HTR-8/SVneo (cell line): ENCODE results near the gene ALG12.

Source experiments
- DNase-seq: peaks from one replicate; pipeline ENCODE4 v3.0.0; 2011; ENCODE audit warnings: low spot score, mixed read lengths; ENCODE audit not compliant: insufficient read length
- FAIRE-seq: peaks from 2 replicates; lab custom pipeline; 2011; peaks lifted over from hg19 to GRCh38; lab: Jason Lieb, UNC

ALG12 gene

GRCh38 chr22:49958366-49958921 lies 40.2 kb upstream of the ALG12 start:
- DNase-seq (no peak), FAIRE-seq (peak; percentile 49)

- no peak for DNase-seq
- no peak for FAIRE-seq
These were observed 39.7 kb upstream of the ALG12 start for GRCh38 chr22:49957826-49958365.

GRCh38 chr22:49956914-49957825 lies 38.9 kb upstream of the ALG12 start:
- no peak for DNase-seq
- FAIRE-seq: no peak

- no peak for DNase-seq
- no peak for FAIRE-seq
These were observed 38.2 kb upstream of the ALG12 start for GRCh38 chr22:49956418-49956770.

GRCh38 chr22:49955581-49956417 lies 37.6 kb upstream of the ALG12 start:
- FAIRE-seq (no peak), DNase-seq (no peak)

- DNase-seq (no peak), FAIRE-seq (no peak)
These were observed 36.8 kb upstream of the ALG12 start for GRCh38 chr22:49954991-49955580.

GRCh38 chr22:49954354-49954753 lies 36.1 kb upstream of the ALG12 start:
- no peak for DNase-seq
- no peak for FAIRE-seq

GRCh38 chr22:49953680-49954344 lies 35.6 kb upstream of the ALG12 start:
- FAIRE-seq: no peak

GRCh38 chr22:49953027-49953679 lies 34.9 kb upstream of the ALG12 start:
- DNase-seq: no peak
- FAIRE-seq: peak; percentile 38

More at GRCh38 chr22:49953680-49954344, 35.6 kb upstream of the ALG12 start:
- DNase-seq: no peak

- DNase-seq: peak; percentile 73
- FAIRE-seq: peak; percentile 98
These were observed 34.0 kb upstream of the ALG12 start for GRCh38 chr22:49951986-49952896.

- peak; percentile 38 for FAIRE-seq
These were observed 33.4 kb upstream of the ALG12 start for GRCh38 chr22:49951678-49951985.

GRCh38 chr22:49951000-49951677 lies 32.9 kb upstream of the ALG12 start:
- DNase-seq (no peak), FAIRE-seq (no peak)

More at GRCh38 chr22:49951678-49951985, 33.4 kb upstream of the ALG12 start:
- no peak for DNase-seq

GRCh38 chr22:49950396-49950994 lies 32.3 kb upstream of the ALG12 start:
- FAIRE-seq: no peak
- DNase-seq: no peak

- FAIRE-seq: no peak
- no peak for DNase-seq
These were observed 31.7 kb upstream of the ALG12 start for GRCh38 chr22:49949914-49950292.

- FAIRE-seq: no peak
- no peak for DNase-seq
These were observed 31.0 kb upstream of the ALG12 start for GRCh38 chr22:49948958-49949913.
